Measurements from ENCODE around the gene TMEM126A. TPM values are rescaled to one million over a fixed set of nuclear protein-coding genes. Genes with fewer than 3 reads are reported as not detected.

Gene TMEM126A
- total and polyA plus RNA-seq, 2 of the 13 experiments (the other 11 are each of a cell fraction or from before 2014, with no cell fraction given) = 59.5 to 66.9 TPM

GRCh38 chr11:85663753-85664614 lies 16.2 kb downstream of the TMEM126A start (continued):
- peak; percentile 16; the same call in 1 of the 2 replicates for TF ChIP-seq ZNF691 (CRISPR knock-in tag; IDR thresholded peaks at IDR 0.05; ENCODE audit: borderline replicate concordance, low read depth)
- TF ChIP-seq, protein P1, sequence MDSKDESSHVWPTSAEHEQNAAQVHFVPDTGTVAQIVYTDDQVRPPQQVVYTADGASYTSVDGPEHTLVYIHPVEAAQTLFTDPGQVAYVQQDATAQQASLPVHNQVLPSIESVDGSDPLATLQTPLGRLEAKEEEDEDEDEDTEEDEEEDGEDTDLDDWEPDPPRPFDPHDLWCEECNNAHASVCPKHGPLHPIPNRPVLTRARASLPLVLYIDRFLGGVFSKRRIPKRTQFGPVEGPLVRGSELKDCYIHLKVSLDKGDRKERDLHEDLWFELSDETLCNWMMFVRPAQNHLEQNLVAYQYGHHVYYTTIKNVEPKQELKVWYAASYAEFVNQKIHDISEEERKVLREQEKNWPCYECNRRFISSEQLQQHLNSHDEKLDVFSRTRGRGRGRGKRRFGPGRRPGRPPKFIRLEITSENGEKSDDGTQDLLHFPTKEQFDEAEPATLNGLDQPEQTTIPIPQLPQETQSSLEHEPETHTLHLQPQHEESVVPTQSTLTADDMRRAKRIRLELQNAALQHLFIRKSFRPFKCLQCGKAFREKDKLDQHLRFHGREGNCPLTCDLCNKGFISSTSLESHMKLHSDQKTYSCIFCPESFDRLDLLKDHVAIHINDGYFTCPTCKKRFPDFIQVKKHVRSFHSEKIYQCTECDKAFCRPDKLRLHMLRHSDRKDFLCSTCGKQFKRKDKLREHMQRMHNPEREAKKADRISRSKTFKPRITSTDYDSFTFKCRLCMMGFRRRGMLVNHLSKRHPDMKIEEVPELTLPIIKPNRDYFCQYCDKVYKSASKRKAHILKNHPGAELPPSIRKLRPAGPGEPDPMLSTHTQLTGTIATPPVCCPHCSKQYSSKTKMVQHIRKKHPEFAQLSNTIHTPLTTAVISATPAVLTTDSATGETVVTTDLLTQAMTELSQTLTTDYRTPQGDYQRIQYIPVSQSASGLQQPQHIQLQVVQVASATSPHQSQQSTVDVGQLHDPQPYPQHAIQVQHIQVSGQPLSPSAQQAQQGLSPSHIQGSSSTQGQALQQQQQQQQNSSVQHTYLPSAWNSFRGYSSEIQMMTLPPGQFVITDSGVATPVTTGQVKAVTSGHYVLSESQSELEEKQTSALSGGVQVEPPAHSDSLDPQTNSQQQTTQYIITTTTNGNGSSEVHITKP (CRISPR knock-in tag; IDR thresholded peaks at IDR 0.05; ENCODE audit: low read depth) = no peak
- TF ChIP-seq ZSCAN21 (CRISPR knock-in tag; IDR thresholded peaks at IDR 0.05; ENCODE audit: borderline replicate concordance) = 0 out of 2 replicates have a peak, but pooled peaks have one; percentile 13
- no peak; the same call in 1 of the 2 replicates for TF ChIP-seq ZNF350 (CRISPR knock-in tag; IDR thresholded peaks at IDR 0.05; ENCODE audit: borderline replicate concordance, low read depth)
- peak; percentile 50; the same call in 1 of the 2 replicates for TF ChIP-seq ZNF263 (CRISPR knock-in tag; IDR thresholded peaks at IDR 0.05)
- TF ChIP-seq ZNF589 (CRISPR knock-in tag; conservative IDR thresholded peaks at IDR 0.05) = 0 out of 2 replicates have a peak, but pooled peaks have one; percentile 11
- TF ChIP-seq, protein P2, sequence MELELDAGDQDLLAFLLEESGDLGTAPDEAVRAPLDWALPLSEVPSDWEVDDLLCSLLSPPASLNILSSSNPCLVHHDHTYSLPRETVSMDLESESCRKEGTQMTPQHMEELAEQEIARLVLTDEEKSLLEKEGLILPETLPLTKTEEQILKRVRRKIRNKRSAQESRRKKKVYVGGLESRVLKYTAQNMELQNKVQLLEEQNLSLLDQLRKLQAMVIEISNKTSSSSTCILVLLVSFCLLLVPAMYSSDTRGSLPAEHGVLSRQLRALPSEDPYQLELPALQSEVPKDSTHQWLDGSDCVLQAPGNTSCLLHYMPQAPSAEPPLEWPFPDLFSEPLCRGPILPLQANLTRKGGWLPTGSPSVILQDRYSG (CRISPR knock-in tag; IDR thresholded peaks at IDR 0.05) = no peak
- no peak for TF ChIP-seq ZNF879 (CRISPR knock-in tag; IDR thresholded peaks at IDR 0.05)
- peak; percentile 57 for TF ChIP-seq SKI (IDR thresholded peaks at IDR 0.05; ENCODE audit: partially characterized antibody)
- TF ChIP-seq, protein P3, sequence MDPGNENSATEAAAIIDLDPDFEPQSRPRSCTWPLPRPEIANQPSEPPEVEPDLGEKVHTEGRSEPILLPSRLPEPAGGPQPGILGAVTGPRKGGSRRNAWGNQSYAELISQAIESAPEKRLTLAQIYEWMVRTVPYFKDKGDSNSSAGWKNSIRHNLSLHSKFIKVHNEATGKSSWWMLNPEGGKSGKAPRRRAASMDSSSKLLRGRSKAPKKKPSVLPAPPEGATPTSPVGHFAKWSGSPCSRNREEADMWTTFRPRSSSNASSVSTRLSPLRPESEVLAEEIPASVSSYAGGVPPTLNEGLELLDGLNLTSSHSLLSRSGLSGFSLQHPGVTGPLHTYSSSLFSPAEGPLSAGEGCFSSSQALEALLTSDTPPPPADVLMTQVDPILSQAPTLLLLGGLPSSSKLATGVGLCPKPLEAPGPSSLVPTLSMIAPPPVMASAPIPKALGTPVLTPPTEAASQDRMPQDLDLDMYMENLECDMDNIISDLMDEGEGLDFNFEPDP (CRISPR knock-in tag; conservative IDR thresholded peaks at IDR 0.05) = 0 out of 2 replicates have a peak, but pooled peaks have one; percentile 70
- peak; percentile 55; the same call in 1 of the 2 replicates for TF ChIP-seq SP5 (CRISPR knock-in tag; IDR thresholded peaks at IDR 0.05; ENCODE audit: borderline replicate concordance, low read depth)
- TF ChIP-seq ZNF576 (CRISPR knock-in tag; IDR thresholded peaks at IDR 0.05) = 0 out of 2 replicates have a peak, but pooled peaks have one; percentile 21
- no peak for TF ChIP-seq IKZF1 (IDR thresholded peaks at IDR 0.05)
- no peak; the same call in 1 of the 2 replicates for TF ChIP-seq HNRNPL (IDR thresholded peaks at IDR 0.05; ENCODE audit: low read depth, low read length)
- no peak for TF ChIP-seq ZNF83 (CRISPR knock-in tag; IDR thresholded peaks at IDR 0.05; ENCODE audit: borderline replicate concordance)
- TF ChIP-seq ZNF138 (CRISPR knock-in tag; IDR thresholded peaks at IDR 0.05; ENCODE audit: low read depth) = 0 out of 2 replicates have a peak, but pooled peaks have one; percentile 73
- no peak for TF ChIP-seq TP53 (CRISPR knock-in tag; conservative IDR thresholded peaks at IDR 0.05)
- TF ChIP-seq POGZ (CRISPR knock-in tag; IDR thresholded peaks at IDR 0.05) = peak; percentile 10; the same call in 1 of the 2 replicates
- TF ChIP-seq NONO (IDR thresholded peaks at IDR 0.05) = no peak
- TF ChIP-seq NONO (CRISPR knock-in tag; conservative IDR thresholded peaks at IDR 0.05) = 0 out of 2 replicates have a peak, but pooled peaks have one; percentile 9

All from HepG2 (cell line).